Ovary (tissue), 9 donors: ENCODE data around the gene C2CD3. TPM values are rescaled to one million over a fixed set of nuclear protein-coding genes. Genes with fewer than 3 reads are reported as not detected.

Experiments
- DNase-seq, 5 donors: peaks; one replicate each; pipeline ENCODE4 v3.0.0-alpha.2; 2019 to 2020
- H3K27ac ChIP-seq, 2 donors: fragments of 200-600 bp; one replicate each; pipeline versions ENCODE4 v1.5.1 to v1.8.0; 2019 to 2022
- H3K27me3 ChIP-seq: fragments of 200-600 bp; one replicate; pipeline ENCODE4 v1.8.0; 2022
- H3K36me3 ChIP-seq: fragments of 200-600 bp; sonication (generic); one replicate; pipeline ENCODE4 v1.5.1; 2019
- H3K4me1 ChIP-seq: one replicate; pipeline ENCODE4 v1.8.1; 2013; ENCODE audit warnings: mild to moderate bottlenecking, moderate library complexity; ENCODE audit not compliant: insufficient read depth
- H3K4me3 ChIP-seq: fragments of 200-600 bp; sonication (generic); one replicate; pipeline ENCODE4 v1.5.1; 2017
- H3K9me3 ChIP-seq, 2 donors: fragments of 200-600 bp in 1 of 2; sonication (generic) in 1 of 2; one replicate each; pipeline versions ENCODE4 v1.5.1 to v1.8.1; 2013 to 2019; ENCODE audit warnings: mild to moderate bottlenecking in 1 of 2, moderate library complexity in 1 of 2
- CTCF ChIP-seq, 3 donors: fragments of 450-650 bp in 2 of 3; fragments of 200-600 bp in 1 of 3; IDR thresholded peaks; one replicate each; pipeline versions ENCODE4 v1.5.1 to v1.8.0; 2016 to 2022; ENCODE audit warnings: antibody characterized with exemption in 3 of 3, mild to moderate bottlenecking in 1 of 3
- EP300 ChIP-seq: sonication (generic); formaldehyde crosslinking; IDR thresholded peaks from one replicate; pipeline ENCODE4 v1.6.1; 2017; ENCODE audit warnings: antibody characterized with exemption
- POLR2A ChIP-seq: fragments of 450-650 bp; IDR thresholded peaks from one replicate; pipeline ENCODE4 v1.6.1; 2017; ENCODE audit warnings: antibody characterized with exemption, mild to moderate bottlenecking, moderate library complexity
- WGBS, 3 donors: extraction: QIAGEN DNeasy Blood & Tissue Kit in 1 of 3; methylation state at CpG; one replicate each; pipeline versions ENCODE4 v1.1.5 to v1.1.7; 2013 to 2017; 5-methylcytosine and 5-hydroxymethylcytosine counted together
- intact Hi-C, 4 donors: fragments of 100-400 bp; cut with DNase I; formaldehyde crosslinking; loops; one replicate each; pipeline versions ENCODE4 v1.11.0 to v1.15.1; 2022 to 2023
- polyA plus RNA-seq, 2 donors: library from polyadenylated mRNA; stranded (reverse); fragments of 200-250 nt in 1 of 2; fragments of 350-450 nt in 1 of 2; fragmentation: Illumina TruSeq in 1 of 2; extraction: RNeasy Lipid Tissue Mini Kit (QIAGEN cat#74804) in 1 of 2; gene quantifications; one replicate each; pipeline ENCODE4 v1.2.3, GENCODE V29; 2013 to 2014
- total RNA-seq, 7 donors: library from RNA; depleted of rRNA in 2 of 7; stranded (reverse); fragments of >200 nt in 2 of 7; fragmentation: NEBNext Ultra II Directional in 3 of 7; extraction: Animal tissue kit (Norgen Biotek cat#: 25700) in 3 of 7; gene quantifications; one replicate each; pipeline versions ENCODE4 v1.1.0 to v1.2.4, GENCODE V29; 2016 to 2023
- donor health status: DM: no; HTN: no; CAD: no; lungs with moderate emphysema.
- donor health status: DM: no; HTN: no; CAD: no.
- donor health status: Bipolar disorder and iron deficiency.
- donor health status: DM: yes; HTN: yes; CAD: no.
- donor health status: DM: no; HTN: no; CAD: no.
- donor health status: DM: yes; HTN: yes; CAD: no.

C2CD3 gene
- total and polyA plus RNA-seq, 9 donors: 9.3 to 33.5 (median 17.5) TPM

DNA sequence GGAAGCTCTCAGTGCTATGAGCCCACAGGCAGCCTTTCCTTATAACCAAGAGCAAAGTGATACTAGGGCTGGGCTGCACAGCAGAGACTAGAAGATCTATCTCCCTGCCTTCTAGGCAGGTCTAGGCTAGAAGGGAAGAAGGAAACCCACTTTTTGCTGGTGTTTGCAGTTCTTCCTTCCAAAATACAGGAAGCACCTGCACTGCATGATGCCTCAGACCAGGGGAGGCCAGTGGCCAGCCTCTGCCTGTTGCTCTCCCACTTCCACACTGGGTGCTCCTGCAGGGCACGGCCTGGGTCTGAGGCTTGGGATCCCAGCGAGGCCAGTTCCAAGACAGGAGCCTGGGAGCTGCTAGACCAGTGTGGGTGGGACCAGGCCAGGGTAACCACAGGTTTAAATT, 155.9 kb downstream of the C2CD3 start:
- no peaks in the 10 kb centered on the region for H3K9me3 ChIP-seq
- no peak for TF ChIP-seq CTCF (IDR thresholded peaks at IDR 0.05)
- TF ChIP-seq POLR2A: no peak
- no peak for TF ChIP-seq EP300
- intact Hi-C loops: no loop called here
- H3K27ac ChIP-seq: no peak overlapping the region
- no peak for DNase-seq
- no peaks in the 10 kb centered on the region for H3K27me3 ChIP-seq
- no peaks in the 10 kb centered on the region for H3K36me3 ChIP-seq
- peaks cover 3% of the 10 kb centered on the region for H3K4me1 ChIP-seq
- WGBS, 3 donors: 89 to 93% (median 92%) methylated on average over 2 of the region's 2 CpGs
- H3K4me3 ChIP-seq: no peak overlapping the region

DNA sequence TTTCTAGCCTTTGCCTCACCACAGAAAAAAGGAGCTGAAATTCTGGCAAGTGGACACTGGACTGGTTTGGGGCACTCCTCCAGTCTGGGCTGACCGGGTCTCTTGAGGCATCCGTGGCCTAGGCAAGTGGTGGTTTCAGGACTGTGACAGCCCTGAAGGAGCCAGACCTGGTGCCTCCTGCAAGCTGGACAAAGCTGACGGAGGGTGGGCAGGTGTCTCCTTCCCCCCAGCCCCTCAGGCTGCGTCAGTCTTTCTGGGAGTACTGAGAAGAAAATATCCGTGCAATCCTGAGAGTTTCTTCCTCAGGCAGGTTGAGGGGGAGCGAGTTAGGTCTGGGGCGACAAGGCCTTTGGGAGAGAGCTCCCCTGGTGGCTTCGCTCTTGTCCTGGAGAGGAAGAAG, 157.7 kb downstream of the C2CD3 start:
- DNase-seq: no peak
- WGBS, 3 donors: 87 to 93% (median 90%) methylated on average over 8 of the region's 8 CpGs
- intact Hi-C loops: no loop called here
- Histone ChIP-seq H3K9me3 (no peaks in the 10 kb centered on the region), H3K36me3 (no peaks in the 10 kb centered on the region), H3K4me3 (no peak overlapping the region), H3K27ac (no peak overlapping the region), H3K4me1 (no peaks in the 10 kb centered on the region), H3K27me3 (no peaks in the 10 kb centered on the region)
- TF ChIP-seq EP300 (no peak), POLR2A (no peak), CTCF (IDR thresholded peaks at IDR 0.05) (no peak)

- TF ChIP-seq EP300 (no peak), CTCF (IDR thresholded peaks at IDR 0.05) (no peak), POLR2A (no peak)
- H3K4me1 ChIP-seq: no peaks in the 10 kb centered on the region
- no peak overlapping the region for H3K27ac ChIP-seq
- no peak overlapping the region for H3K4me3 ChIP-seq
- H3K9me3 ChIP-seq: no peaks in the 10 kb centered on the region
- H3K36me3 ChIP-seq: no peaks in the 10 kb centered on the region
- no peak for DNase-seq
- 90 to 93% (median 93%) methylated on average over 14 of the region's 14 CpGs for WGBS, 3 donors
- intact Hi-C loops: no loop called here
- H3K27me3 ChIP-seq: no peaks in the 10 kb centered on the region
Observed at GRCh38 chr11:74012074-74012809, 158.6 kb downstream of the C2CD3 start.

DNA sequence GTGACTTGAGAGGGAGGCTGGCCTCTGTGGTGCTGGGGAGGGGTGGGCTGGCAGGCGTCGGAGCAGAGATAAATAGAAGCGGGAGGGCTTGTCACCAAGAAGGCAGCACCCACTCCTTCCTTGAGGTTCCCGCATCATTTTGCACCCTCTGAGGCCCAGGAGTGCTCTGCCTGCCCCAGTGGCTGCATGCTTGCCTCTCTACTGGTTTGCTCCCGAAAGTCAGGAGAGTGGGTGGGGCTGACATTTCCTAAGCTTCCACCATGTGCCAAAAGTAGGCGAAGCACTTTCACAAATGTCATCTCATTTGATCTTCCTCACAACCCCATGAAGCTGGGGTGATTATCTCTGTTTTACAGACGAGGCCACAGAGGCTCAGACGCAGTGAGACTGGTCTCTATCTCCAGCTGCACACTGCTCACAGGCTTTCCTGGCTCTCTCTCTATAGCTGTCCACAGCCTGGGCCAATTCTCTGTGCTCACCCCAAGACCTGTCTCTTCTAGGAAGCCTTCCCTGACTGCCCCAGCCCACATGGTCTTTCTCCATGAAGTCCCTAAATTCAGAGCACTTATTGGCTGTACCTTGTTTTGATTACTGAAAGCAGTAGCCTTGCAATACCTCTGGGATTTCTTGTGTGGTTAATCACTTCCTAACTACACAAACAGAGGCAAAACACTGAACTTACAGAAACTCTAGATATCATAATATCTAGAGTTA, 159.3 kb downstream of the C2CD3 start:
- 85 to 90% (median 89%) methylated on average over 8 of the region's 8 CpGs for WGBS, 3 donors
- Histone ChIP-seq H3K27ac (no peak overlapping the region), H3K27me3 (no peaks in the 10 kb centered on the region), H3K4me1 (no peaks in the 10 kb centered on the region), H3K4me3 (no peak overlapping the region), H3K36me3 (no peaks in the 10 kb centered on the region), H3K9me3 (no peaks in the 10 kb centered on the region)
- TF ChIP-seq POLR2A: no peak
- no peak for TF ChIP-seq EP300
- no peak for TF ChIP-seq CTCF (IDR thresholded peaks at IDR 0.05)
- no peak for DNase-seq
- intact Hi-C loops: no loop called here
